ENCODE data around the gene RPS4Y2.

DNA sequence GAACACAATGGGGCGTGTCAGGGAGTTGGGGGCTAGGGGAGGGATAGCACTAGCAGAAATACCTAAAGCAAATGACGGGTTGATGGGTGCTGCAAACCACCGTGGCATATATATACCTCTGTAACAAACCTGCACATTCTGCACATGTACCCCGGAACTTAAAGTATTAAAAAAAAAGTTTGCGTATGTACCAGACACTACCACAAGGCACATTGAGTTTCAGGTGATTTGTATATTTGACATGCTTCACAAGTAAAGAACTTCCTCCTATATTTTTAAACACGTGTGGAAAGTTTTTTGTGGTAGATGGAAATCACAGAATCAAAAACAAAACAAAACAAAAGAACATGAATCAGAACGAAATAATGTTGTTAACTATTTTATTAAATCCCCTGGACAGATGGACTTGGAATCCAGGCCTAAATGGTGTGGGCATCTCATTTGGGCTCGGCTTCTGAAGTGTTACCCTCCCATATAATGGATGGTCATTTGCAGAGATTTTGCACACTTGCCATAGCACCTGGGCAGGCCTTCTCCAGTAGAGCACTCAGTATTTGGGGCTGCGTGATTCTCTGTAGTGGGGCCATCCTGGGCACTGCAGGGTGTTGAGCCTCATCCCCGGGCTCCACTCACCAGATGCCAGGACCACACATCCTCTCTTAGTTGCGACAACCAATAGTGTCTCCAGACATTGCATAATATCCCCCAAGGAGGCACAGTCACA lies 29.6 kb upstream of the RPS4Y2 start:
- TF ChIP-seq EZH2phosphoT487 (IDR thresholded peaks at IDR 0.05; ENCODE audit: borderline replicate concordance, low read depth), result no peak
- no peak for TF ChIP-seq POLR2AphosphoS5 (IDR thresholded peaks at IDR 0.05; ENCODE audit: low read depth, low read length)
- no peak for TF ChIP-seq TAF1 (IDR thresholded peaks at IDR 0.05; ENCODE audit: borderline replicate concordance, low read depth, low read length)

Measured in SK-N-SH (cell line).